Measurements from ENCODE around the gene SLC15A2. TPM values are rescaled to one million over a fixed set of nuclear protein-coding genes. Genes with fewer than 3 reads are reported as not detected.
A peak's percentile ranks its signal among the peaks of the same experiment; 100 is the strongest.
"Not testable (repeated sequence)": the region's sequence is repeated elsewhere in the genome, so short reads cannot be mapped to it uniquely, and the experiment has no call there.

Gene SLC15A2
- polyA plus RNA-seq, 3 donors, result 8.3 to 22.0 (median 15.8) TPM

GRCh38 chr3:121914081-121914998 is 20.1 kb downstream of the SLC15A2 start:
- DNase-seq, result no peak

GRCh38 chr3:121916189-121916588 is 22.0 kb downstream of the SLC15A2 start:
- DNase-seq, result no peak

GRCh38 chr3:121918779-121919483 is 24.7 kb downstream of the SLC15A2 start:
- DNase-seq, result no peak

DNA sequence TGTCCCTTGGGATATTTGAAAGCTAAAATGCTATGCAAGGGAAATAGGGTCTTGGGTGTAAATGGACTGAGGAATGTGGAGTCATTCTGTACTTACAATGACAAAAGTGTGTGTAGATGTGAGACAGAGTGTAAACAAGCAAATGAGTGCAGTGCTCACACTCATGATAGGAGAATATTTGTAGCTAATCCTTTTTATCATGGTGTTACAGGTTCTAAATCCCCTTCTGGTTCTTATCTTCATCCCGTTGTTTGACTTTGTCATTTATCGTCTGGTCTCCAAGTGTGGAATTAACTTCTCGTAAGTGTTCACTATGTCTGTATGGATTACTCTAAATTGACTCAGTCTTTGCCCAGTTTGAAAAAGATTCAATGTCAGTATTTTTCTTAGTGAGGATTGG is 30.5 kb downstream of the SLC15A2 start:
- DNase-seq, result no peak

- DNase-seq, result no peak
Observed at GRCh38 chr3:121926380-121926779, 32.2 kb downstream of the SLC15A2 start.

DNA sequence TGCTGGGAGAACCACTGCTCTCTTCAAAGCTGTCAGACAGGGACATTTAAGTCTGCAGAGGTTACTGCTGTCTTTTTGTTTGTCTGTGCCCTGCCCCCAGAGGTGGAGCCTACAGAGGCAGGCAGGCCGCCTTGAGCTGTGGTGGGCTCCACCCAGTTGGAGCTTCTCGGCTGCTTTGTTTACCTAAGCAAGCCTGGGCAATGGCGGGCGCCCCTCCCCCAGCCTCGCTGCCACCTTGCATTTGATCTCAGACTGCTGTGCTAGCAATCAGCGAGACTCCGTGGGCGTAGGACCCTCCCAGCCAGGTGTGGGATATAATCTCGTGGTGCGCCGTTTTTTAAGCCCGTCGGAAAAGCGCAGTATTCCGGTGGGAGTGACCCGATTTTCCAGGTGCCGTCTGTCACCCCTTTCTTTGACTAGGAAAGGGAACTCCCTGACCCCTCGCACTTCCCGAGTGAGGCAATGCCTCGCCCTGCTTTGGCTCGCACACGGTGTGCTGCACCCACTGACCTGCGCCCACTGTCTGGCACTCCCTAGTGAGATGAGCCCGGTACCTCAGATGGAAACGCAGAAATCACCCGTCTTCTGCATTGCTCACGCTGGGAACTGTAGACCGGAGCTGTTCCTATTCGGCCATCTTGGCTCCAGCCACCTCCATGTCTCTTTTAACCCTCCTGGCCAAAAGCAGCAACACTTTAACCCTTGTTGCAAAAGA is 44.1 kb downstream of the SLC15A2 start:
- DNase-seq, result not testable (repeated sequence)

- no peak for DNase-seq
Observed at GRCh38 chr3:121941592-121941991, 47.4 kb downstream of the SLC15A2 start.

DNA sequence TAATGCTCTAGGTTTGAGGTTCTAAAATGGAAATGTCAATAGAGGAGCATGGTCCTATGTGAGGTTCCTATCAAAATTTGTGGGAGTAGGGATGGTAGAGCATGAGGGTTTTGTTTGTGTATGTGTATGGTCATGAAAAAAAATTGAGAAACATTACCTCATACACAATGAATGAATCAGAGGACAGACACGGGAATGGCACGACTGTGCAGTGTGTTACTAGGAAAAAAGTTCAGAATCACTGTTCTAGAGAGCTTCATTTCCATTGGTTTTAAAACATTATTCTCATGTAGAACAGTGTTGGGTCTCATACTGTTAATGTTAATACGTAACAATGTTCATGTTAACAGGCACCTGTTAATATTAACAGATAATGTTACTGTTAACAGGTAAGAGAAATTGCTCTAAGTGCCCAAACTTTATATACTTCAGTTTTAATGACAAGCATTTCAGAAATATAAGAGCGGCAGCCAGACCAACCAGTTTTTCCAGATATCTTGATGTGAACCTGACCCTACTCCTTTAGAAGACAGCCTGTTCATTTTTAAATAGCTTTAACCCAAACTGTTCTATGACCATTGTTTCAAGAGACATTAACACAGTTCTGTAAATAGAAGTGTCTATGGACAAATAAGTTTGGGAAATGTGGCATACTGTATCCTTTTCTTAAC is 48.0 kb downstream of the SLC15A2 start:
- DNase-seq, result peak; percentile 47

DNA sequence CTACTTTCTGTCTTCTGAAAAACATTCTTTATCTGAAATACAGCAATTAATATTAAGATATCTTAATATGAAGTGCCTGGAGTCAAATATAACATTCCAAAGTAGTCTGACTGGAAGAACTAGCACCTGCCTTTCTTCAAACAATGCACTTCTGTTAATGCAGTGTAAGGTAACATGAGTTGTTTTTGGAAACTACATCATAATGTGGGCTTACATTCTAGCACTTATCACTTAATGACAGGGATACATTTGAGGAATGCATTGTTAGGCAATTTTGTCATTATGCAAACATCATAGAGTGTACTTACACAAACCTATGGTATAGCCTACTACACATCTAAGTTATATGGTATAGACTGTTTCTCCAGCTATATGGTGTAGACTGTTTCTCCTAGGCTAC is 49.2 kb downstream of the SLC15A2 start:
- DNase-seq, result no peak

GRCh38 chr3:121948641-121949040 is 54.4 kb downstream of the SLC15A2 start:
- no peak for DNase-seq

DNA sequence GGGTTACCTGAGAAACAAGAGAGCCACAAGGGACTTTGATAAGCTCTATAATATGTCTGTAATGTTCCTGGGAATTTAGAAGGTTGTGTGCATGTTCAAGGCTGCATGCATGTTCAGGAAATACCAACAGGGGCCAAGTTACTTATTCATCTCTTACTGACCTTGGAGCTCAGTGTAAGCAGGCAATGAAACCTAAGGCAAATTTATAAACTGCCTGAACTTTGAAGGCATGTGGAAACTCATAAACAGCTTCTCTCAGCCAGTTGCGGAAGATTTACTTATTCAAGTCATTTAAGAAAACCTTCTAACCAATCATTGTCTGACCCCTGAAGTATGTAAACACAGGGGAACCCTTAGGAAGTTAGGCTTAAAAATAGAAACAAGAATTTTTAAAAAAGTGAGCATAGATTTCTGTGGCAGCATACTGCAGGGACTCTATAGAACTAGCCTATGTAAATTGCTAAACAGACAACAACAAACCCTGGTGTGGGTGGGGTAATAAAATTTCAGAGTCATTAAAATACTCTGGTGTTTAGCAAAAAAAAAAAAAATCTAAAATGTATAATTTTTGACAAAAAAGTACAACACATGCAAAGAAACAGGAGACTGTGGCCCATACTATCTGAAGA is 57.2 kb downstream of the SLC15A2 start:
- no peak for DNase-seq

GRCh38 chr3:121956363-121956762 is 62.2 kb downstream of the SLC15A2 start:
- DNase-seq, result no peak

DNA sequence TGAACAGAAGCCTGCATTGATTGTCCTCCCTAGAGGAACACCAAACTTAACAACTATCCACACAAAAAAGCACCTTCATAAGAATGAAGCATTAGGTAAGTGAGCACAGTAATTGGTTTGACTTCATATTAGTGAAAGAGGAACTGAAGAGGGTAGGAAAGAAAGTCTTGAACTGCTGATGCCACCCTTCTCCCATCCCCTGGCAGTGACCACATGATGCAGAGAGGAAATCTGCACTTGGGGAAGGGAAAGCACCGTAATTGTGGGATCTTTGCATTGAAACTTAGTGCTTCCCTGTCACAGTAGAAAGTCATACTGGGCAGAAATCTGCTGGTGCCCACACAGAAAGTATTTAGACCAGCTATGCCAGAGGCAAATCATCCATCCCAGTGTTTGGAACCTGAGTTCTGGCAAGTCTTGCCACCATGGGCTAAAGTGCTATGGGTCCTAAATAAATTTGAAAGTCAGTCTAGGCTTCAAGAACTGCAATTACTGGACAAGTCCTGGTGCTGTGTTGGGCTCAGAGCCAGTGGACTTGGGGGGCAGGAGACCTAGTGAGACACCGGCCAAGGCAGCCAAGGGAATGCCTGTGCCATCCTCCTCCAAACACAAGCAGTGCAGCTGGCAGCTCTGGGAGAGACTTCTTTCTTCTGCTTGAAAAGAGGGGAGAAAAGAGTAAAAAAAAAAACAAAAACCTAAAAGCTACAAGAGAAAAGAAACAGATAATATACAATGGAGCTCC is 63.6 kb downstream of the SLC15A2 start:
- DNase-seq, result no peak

- DNase-seq, result no peak
Observed at GRCh38 chr3:121958801-121959200, 64.6 kb downstream of the SLC15A2 start.

- DNase-seq, result no peak
Observed at GRCh38 chr3:121961283-121961682, 67.1 kb downstream of the SLC15A2 start.

DNA sequence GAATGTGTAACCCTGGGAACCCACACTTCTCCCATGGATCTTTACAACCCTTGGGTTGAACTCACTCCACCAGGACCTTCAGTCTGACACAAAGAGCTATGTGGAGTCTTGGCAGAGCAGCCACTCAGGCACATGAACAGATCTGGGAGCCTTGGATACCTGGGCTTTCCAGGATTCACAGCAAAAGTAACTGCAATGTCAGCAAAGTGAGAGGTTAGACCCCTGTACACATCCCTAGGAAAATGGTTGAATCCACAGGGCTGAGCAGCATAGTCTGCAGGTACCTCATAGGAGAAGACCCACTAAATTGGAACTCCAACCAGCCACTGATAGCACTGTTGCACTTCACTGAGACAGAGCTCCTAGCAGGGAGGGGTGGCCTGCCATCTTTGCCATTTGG is 68.2 kb downstream of the SLC15A2 start:
- DNase-seq, result no peak

GRCh38 chr3:121963608-121964007 is 69.4 kb downstream of the SLC15A2 start:
- DNase-seq, result no peak

DNA sequence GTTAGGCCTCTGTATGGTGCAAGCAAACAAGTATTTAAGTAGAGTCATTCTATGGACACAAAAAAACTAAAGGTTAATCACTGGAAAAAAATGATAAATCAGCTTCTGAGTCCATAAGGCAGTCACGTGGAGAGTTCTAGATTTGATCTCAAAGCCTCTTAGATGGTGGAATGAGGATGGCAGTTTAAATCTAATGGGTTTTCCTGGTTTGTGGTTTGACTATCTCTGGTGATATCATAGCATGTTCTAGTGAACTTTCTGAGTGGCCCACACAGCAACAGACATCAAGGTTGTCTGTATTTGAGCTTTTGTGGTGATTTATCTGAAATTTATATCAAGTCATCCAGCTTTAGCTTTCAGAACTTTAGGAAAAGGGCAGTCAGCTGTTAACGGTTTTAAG is 75.4 kb downstream of the SLC15A2 start:
- no peak for DNase-seq

DNA sequence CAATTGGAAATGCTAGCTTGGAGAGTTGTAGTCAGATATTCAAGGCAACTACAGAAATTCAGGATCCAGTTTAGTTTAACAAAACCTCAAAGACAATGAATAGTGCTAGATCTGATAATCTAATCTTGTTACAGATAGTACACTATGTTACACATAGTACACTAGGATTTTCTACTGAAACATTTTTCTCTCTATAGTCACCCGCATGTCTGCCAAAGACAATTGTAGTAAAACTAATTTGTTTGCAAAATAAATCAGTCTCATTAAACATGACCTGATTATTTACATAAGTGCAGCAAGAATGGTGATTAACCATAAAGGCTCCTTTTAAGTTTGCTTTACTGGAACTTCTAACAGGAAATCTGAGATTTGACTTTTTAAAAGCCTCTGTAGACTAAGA is 75.8 kb downstream of the SLC15A2 start:
- DNase-seq, result peak; percentile 55

- no peak for DNase-seq
Observed at GRCh38 chr3:121974601-121975111, 80.5 kb downstream of the SLC15A2 start.
